Measurements from ENCODE around the gene PRKAR1A.
A peak's percentile ranks its signal among the peaks of the same experiment; 100 is the strongest.
"Not testable (repeated sequence)": the region's sequence is repeated elsewhere in the genome, so short reads cannot be mapped to it uniquely, and the experiment has no call there.

PRKAR1A gene

GRCh38 chr17:68511671-68512246 is 471 bp upstream of the PRKAR1A start:
- DNase-seq, result peak; percentile 85 to 95

GRCh38 chr17:68512960-68513474 is 787 bp downstream of the PRKAR1A start:
- peak; percentile 30 to 54 for DNase-seq

- no peak for DNase-seq
Observed at GRCh38 chr17:68513932-68514331, 1.7 kb downstream of the PRKAR1A start.

- no peak for DNase-seq
Observed at GRCh38 chr17:68514831-68515635, 2.8 kb downstream of the PRKAR1A start.

- no peak for DNase-seq
Observed at GRCh38 chr17:68516732-68517131, 4.5 kb downstream of the PRKAR1A start.

GRCh38 chr17:68517605-68518004 is 5.4 kb downstream of the PRKAR1A start:
- not testable (repeated sequence) for DNase-seq

GRCh38 chr17:68518063-68518815 is 6.0 kb downstream of the PRKAR1A start:
- DNase-seq, result no peak

GRCh38 chr17:68519051-68519450 is 6.8 kb downstream of the PRKAR1A start:
- not testable (repeated sequence) for DNase-seq

- DNase-seq, result no peak
Observed at GRCh38 chr17:68519911-68520310, 7.7 kb downstream of the PRKAR1A start.

- no peak for DNase-seq
Observed at GRCh38 chr17:68522266-68522665, 10.0 kb downstream of the PRKAR1A start.

- DNase-seq, result no peak
Observed at GRCh38 chr17:68526548-68526947, 14.3 kb downstream of the PRKAR1A start.

GRCh38 chr17:68527314-68527713 is 15.1 kb downstream of the PRKAR1A start:
- no peak for DNase-seq

GRCh38 chr17:68531252-68531651 is 19.0 kb downstream of the PRKAR1A start:
- DNase-seq, result no peak

GRCh38 chr17:68532826-68533225 is 20.6 kb downstream of the PRKAR1A start:
- no peak for DNase-seq

GRCh38 chr17:68533887-68534694 is 21.9 kb downstream of the PRKAR1A start:
- peak in 1 of 2 experiments; percentile 46 for DNase-seq

GRCh38 chr17:68534695-68535088 is 22.5 kb downstream of the PRKAR1A start:
- DNase-seq, result no peak

GRCh38 chr17:68535922-68536321 is 23.7 kb downstream of the PRKAR1A start:
- DNase-seq, result no peak

- DNase-seq, result peak; percentile 8 to 35
Observed at GRCh38 chr17:68539548-68540467, 27.6 kb downstream of the PRKAR1A start.

- no peak for DNase-seq
Observed at GRCh38 chr17:68540981-68541380, 28.8 kb downstream of the PRKAR1A start.

- no peak for DNase-seq
Observed at GRCh38 chr17:68541816-68542215, 29.6 kb downstream of the PRKAR1A start.

GRCh38 chr17:68542698-68543463 is 30.7 kb downstream of the PRKAR1A start:
- DNase-seq, result no peak

Data from NCI-H524 (cell line).